IMR-90 (cell line): Measurements from ENCODE around the gene CIROP. TPM values are rescaled to one million over a fixed set of nuclear protein-coding genes. Genes with fewer than 3 reads are reported as not detected.

Source experiments
- ATAC-seq: fragments of 200-7000 bp; cut with Tn5 transposase; 2 replicates; pipeline ENCODE4 v1.9.1; 2020; ENCODE audit warnings: low read depth, mild to moderate bottlenecking, moderate library complexity
- BruUV-seq: library from RNA; stranded (reverse); fragments of 400-500 nt; replicated peaks from 2 replicates; lab custom pipeline; 2021; lab: Mats Ljungman, UMichigan
- CTCF ChIA-PET: fragments of 300-600 bp; formaldehyde crosslinking; extraction: SDS; loops from one replicate; lab custom pipeline; 2021; ENCODE audit warnings: antibody characterized with exemption; lab: Yijun Ruan, JAX
- POLR2A ChIA-PET: fragments of 300-600 bp; sonication (Branson Sonifier 250); formaldehyde crosslinking; loops from one replicate; lab custom pipeline; 2022; ENCODE audit warnings: antibody characterized with exemption; ENCODE audit not compliant: unreplicated experiment; lab: Charles Lee
- DNase-seq: peaks from one replicate; pipeline ENCODE4 v3.0.0; 2013
- H2AFZ ChIP-seq: replicated peaks from 2 replicates; pipeline ENCODE3; 2013; ENCODE audit warnings: low read length, mild to moderate bottlenecking; ENCODE audit not compliant: poor library complexity
- H2AK5ac ChIP-seq: 2 replicates; pipeline ENCODE4 v1.6.1; 2013; ENCODE audit warnings: low read depth, low read length, inconsistent platforms
- H2AK9ac ChIP-seq: replicated peaks from 2 replicates; pipeline ENCODE3; 2013; ENCODE audit warnings: mild to moderate bottlenecking, low read depth, low read length, moderate library complexity; ENCODE audit not compliant: poor library complexity
- H2BK120ac ChIP-seq: 2 replicates; pipeline ENCODE4 v1.6.1; 2013; ENCODE audit warnings: low read depth, low read length, inconsistent platforms
- H2BK15ac ChIP-seq: 3 replicates; pipeline ENCODE4 v1.6.1; 2013; ENCODE audit warnings: low read depth, low read length, inconsistent platforms
- H2BK20ac ChIP-seq: 2 replicates; pipeline ENCODE4 v1.6.1; 2013; ENCODE audit warnings: low read depth, mild to moderate bottlenecking, inconsistent platforms, low read length, moderate library complexity
- H2BK5ac ChIP-seq: 2 replicates; pipeline ENCODE4 v1.6.1; 2013; ENCODE audit warnings: mild to moderate bottlenecking, low read depth, low read length, inconsistent platforms; ENCODE audit not compliant: poor library complexity, severe bottlenecking
- H3K14ac ChIP-seq: replicated peaks from 2 replicates; pipeline ENCODE4 v1.6.1; 2013; ENCODE audit warnings: low read depth, low read length, inconsistent platforms
- H3K18ac ChIP-seq: 2 replicates; pipeline ENCODE4 v1.6.1; 2013; ENCODE audit warnings: low read depth, low read length, control low read depth
- H3K23ac ChIP-seq: 2 replicates; pipeline ENCODE4 v1.6.1; 2013; ENCODE audit warnings: low read depth, low read length, inconsistent platforms
- H3K27ac ChIP-seq: 2 replicates; pipeline ENCODE4 v1.5.1; 2013; ENCODE audit warnings: mild to moderate bottlenecking, control low read depth, low read length; ENCODE audit not compliant: insufficient read depth
- H3K27me3 ChIP-seq: 2 replicates; pipeline ENCODE4 v1.6.1; 2013; ENCODE audit warnings: low read length; ENCODE audit not compliant: control insufficient read depth, insufficient read depth
- H3K36me3 ChIP-seq: 2 replicates; pipeline ENCODE4 v1.6.1; 2013; ENCODE audit warnings: low read length, mixed read lengths; ENCODE audit not compliant: control insufficient read depth, insufficient read depth
- H3K4ac ChIP-seq: 2 replicates; pipeline ENCODE4 v1.6.1; 2013; ENCODE audit warnings: low read depth, low read length, inconsistent platforms
- H3K4me1 ChIP-seq: 2 replicates; pipeline ENCODE4 v1.6.1; 2013; ENCODE audit warnings: low read length, mixed read lengths; ENCODE audit not compliant: control insufficient read depth, insufficient read depth
- H3K4me2 ChIP-seq: 2 replicates; pipeline ENCODE4 v1.6.1; 2013; ENCODE audit warnings: low read depth, mild to moderate bottlenecking, control low read depth, low read length, moderate library complexity
- H3K4me3 ChIP-seq: 2 replicates; pipeline ENCODE4 v1.5.1; 2013; ENCODE audit warnings: low read depth, mild to moderate bottlenecking, control low read depth, low read length, moderate library complexity; ENCODE audit not compliant: insufficient read depth
- H3K56ac ChIP-seq: 2 replicates; pipeline ENCODE4 v1.6.1; 2013; ENCODE audit warnings: low read length, inconsistent platforms; ENCODE audit not compliant: insufficient read depth; ENCODE audit errors: extremely low read depth
- H3K79me1 ChIP-seq, 2 experiments: 2 replicates each; pipeline ENCODE4 v1.6.1; 2013; ENCODE audit warnings: low read length in 2 of 2, inconsistent platforms in 1 of 2, low read depth in 1 of 2
- H3K9ac ChIP-seq: 2 replicates; pipeline ENCODE4 v1.6.1; 2013; ENCODE audit warnings: low read depth, low read length, control low read depth
- H3K9me1 ChIP-seq: 2 replicates; pipeline ENCODE4 v1.6.1; 2013; ENCODE audit warnings: low read length, inconsistent platforms; ENCODE audit not compliant: insufficient read depth
- H3K9me3 ChIP-seq: 2 replicates; pipeline ENCODE4 v1.6.1; 2013; ENCODE audit warnings: low read length; ENCODE audit not compliant: control insufficient read depth, insufficient read depth
- H4K20me1 ChIP-seq: 2 replicates; pipeline ENCODE4 v1.6.1; 2013; ENCODE audit warnings: low read length, inconsistent platforms; ENCODE audit not compliant: insufficient read depth
- H4K5ac ChIP-seq: 2 replicates; pipeline ENCODE4 v1.6.1; 2013; ENCODE audit warnings: mild to moderate bottlenecking, low read depth, low read length, control low read depth
- H4K8ac ChIP-seq, 2 experiments: 2 replicates each; pipeline ENCODE4 v1.6.1; 2013; ENCODE audit warnings: low read depth in 2 of 2, low read length in 2 of 2, control low read depth in 1 of 2, inconsistent platforms in 1 of 2
- H4K91ac ChIP-seq: 2 replicates; pipeline ENCODE4 v1.6.1; 2013; ENCODE audit warnings: low read depth, low read length, inconsistent platforms; ENCODE audit not compliant: insufficient read depth
- FOS ChIP-seq: fragments of 150-350 bp; IDR thresholded peaks from 2 replicates; pipeline ENCODE4 v1.6.1; 2016; ENCODE audit warnings: low read depth, low read length
- NFE2L2 ChIP-seq: fragments of 150-350 bp; IDR thresholded peaks from 2 replicates; pipeline ENCODE4 v1.6.1; 2016; ENCODE audit warnings: low read depth, mild to moderate bottlenecking, low read length
- POLR2A ChIP-seq: IDR thresholded peaks from 2 replicates; pipeline ENCODE4 v1.6.1; 2012; ENCODE audit warnings: mild to moderate bottlenecking, low read depth, low read length
- RCOR1 ChIP-seq: IDR thresholded peaks from 2 replicates; pipeline ENCODE4 v1.6.1; 2012; ENCODE audit warnings: mild to moderate bottlenecking, low read length, improper control_type of control experiment; ENCODE audit not compliant: insufficient replicate concordance
- RFX5 ChIP-seq: IDR thresholded peaks from 2 replicates; pipeline ENCODE4 v1.8.0; 2012; ENCODE audit warnings: low read depth, mild to moderate bottlenecking, low read length, moderate library complexity
- WGBS, 2 experiments: methylation state at CpG; one replicate each; pipeline versions ENCODE4 v1.1.5 to v1.1.7; 2013; ENCODE audit warnings: missing lambda C conversion rate in 2 of 2; ENCODE audit not compliant: insufficient read length in 1 of 2; ENCODE audit errors: extremely low coverage in 2 of 2; 5-methylcytosine and 5-hydroxymethylcytosine counted together
- dilution Hi-C: fragments of 300-500 bp; cut with HindIII; formaldehyde crosslinking; loops from one replicate; pipeline ENCODE4 v1.14.3; 2018; ENCODE audit warnings: low sequenced_read_pairs; ENCODE audit not compliant: unreplicated experiment
- in situ Hi-C: fragments of 300-500 bp; cut with MboI; formaldehyde crosslinking; loops from 3 replicates; pipeline ENCODE4 v1.14.3; 2019; ENCODE audit warnings: low sequenced_read_pairs, inconsistent platforms, mixed read lengths
- intact Hi-C: fragments of 100-400 bp; cut with micrococcal nuclease; formaldehyde crosslinking; loops from 2 replicates; pipeline ENCODE4 v1.10.0; 2022
- polyA plus RNA-seq, 3 experiments: library from polyadenylated mRNA; depleted of rRNA; stranded (reverse); fragments of >200 nt; gene quantifications; 2 replicates each; pipeline ENCODE4 v1.2.3, GENCODE V29; 2012; ENCODE audit warnings: low replicate concordance in 1 of 3
- total RNA-seq: library from RNA; depleted of rRNA; stranded (reverse); fragments of >200 nt; gene quantifications from 2 replicates; pipeline ENCODE4 v1.2.3, GENCODE V29; 2012

Gene CIROP
- total and polyA plus RNA-seq, 2 of the 4 experiments (the other 2 are of a cell fraction) = 0.31 to 0.36 TPM

GRCh38 chr14:23055147-23055550 is 49.6 kb downstream of the CIROP start:
- Histone ChIP-seq H3K4me2 (no peak overlapping the region), H3K9me3 (no peaks in the 10 kb centered on the region), H3K23ac (no peak overlapping the region), H2BK5ac (no peak overlapping the region), H2BK15ac (no peak overlapping the region), H3K9ac (no peak overlapping the region), H3K4ac (no peak overlapping the region), H4K5ac (no peak overlapping the region), H2AK5ac (no peak overlapping the region), H3K9me1 (no peaks in the 10 kb centered on the region), H4K91ac (no peak overlapping the region), H3K27me3 (no peaks in the 10 kb centered on the region), H3K4me1 (peaks cover 11% of the 10 kb centered on the region; the same call in 1 of the 2 replicates), H4K8ac (no peak overlapping the region), H3K4me3 (no peak overlapping the region), H3K56ac (no peak overlapping the region), H3K79me1 (peaks cover 0 to 25% of the 10 kb centered on the region in 2 experiments; a peak in 3 of 4 replicates), H2AK9ac (peak overlapping the region; percentile 23), H2BK20ac (no peak overlapping the region), H2AFZ (no peak overlapping the region), H3K36me3 (peaks cover 16% of the 10 kb centered on the region), H3K14ac (no peak overlapping the region), H4K20me1 (peaks cover 13% of the 10 kb centered on the region), H3K18ac (no peak overlapping the region), H3K27ac (no peak overlapping the region), H2BK120ac (no peak overlapping the region)
- DNase-seq (no peak), ATAC-seq (no peak)
- POLR2A ChIA-PET = no interaction called here
- intact Hi-C loops (no loop called here), in situ Hi-C loops (no loop called here), dilution Hi-C loops (no loop called here)
- 96% methylated on average over 12 of the region's 12 CpGs; no CpG with 5 or more reads in 1 of the 2 experiments for WGBS, 2 experiments
- CTCF ChIA-PET = interaction anchor here (1.1 kb wide), 1 partner anchor 69 kb away, joined by 3 read pairs; no protein-coding TSS in a partner anchor
- TF ChIP-seq NFE2L2 (no peak), RFX5 (no peak), RCOR1 (no peak), POLR2A (no peak), FOS (no peak)
- no TSS peak for BruUV-seq
